ENCODE data around the gene RAD51AP1.

The RAD51AP1 gene

DNA sequence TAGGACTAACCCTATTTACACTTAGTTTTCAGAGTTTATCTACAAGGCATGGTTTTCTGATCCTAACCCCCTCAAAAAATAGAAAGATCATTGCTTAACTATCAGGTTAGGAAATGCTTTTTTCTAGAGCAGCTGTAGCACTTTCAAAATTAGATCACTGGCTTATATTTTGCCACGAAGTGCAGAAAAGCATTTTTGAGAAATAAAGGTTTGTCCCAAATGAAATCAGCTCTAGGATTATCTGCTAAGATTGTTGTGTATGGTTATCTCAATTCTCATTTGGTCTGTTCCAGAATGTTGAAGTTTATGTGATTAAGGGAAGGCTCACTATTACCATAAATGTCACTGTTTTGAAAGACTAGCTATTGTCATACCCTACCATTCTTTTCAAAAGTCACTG, 13.5 kb downstream of the RAD51AP1 start:
- no peak for DNase-seq

DNA sequence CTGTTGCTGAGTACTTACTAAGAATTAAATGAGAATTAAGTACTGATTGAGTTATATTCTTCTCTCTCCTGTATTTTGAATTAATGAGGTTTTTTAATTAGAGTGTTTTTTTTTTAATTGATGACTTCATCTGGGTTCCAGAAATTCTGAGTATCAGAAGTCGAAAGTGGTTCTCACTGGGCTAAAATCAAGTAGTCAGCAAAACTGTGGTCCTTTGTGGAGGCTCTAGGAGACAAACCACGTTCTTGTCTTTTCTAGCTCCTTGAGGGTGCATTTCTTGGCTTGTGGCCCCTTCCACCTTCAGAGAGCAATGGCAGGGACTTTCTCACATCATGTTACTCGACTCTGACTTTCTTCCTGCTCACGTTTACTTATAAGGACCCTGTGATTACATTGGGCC, 15.3 kb downstream of the RAD51AP1 start:
- no peak for DNase-seq

DNA sequence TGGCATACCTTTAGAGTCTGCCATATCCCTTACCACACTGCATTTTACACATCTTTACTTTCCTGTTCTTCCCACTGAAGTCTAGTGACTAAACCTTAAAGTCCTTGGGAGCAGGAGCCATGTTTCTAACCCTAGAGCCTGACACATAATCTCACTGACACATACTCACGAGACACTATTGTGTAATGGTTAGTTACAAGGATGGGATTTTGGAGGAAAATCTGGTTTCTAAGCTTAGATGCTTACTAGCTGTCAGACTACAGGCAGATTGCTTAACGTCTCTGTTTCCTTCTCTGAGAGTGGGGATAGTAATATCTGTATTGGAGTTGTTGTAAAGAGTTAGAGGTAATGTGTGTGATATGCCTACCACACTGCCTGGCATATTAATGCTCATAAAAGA, 17.1 kb downstream of the RAD51AP1 start:
- no peak for DNase-seq

DNA sequence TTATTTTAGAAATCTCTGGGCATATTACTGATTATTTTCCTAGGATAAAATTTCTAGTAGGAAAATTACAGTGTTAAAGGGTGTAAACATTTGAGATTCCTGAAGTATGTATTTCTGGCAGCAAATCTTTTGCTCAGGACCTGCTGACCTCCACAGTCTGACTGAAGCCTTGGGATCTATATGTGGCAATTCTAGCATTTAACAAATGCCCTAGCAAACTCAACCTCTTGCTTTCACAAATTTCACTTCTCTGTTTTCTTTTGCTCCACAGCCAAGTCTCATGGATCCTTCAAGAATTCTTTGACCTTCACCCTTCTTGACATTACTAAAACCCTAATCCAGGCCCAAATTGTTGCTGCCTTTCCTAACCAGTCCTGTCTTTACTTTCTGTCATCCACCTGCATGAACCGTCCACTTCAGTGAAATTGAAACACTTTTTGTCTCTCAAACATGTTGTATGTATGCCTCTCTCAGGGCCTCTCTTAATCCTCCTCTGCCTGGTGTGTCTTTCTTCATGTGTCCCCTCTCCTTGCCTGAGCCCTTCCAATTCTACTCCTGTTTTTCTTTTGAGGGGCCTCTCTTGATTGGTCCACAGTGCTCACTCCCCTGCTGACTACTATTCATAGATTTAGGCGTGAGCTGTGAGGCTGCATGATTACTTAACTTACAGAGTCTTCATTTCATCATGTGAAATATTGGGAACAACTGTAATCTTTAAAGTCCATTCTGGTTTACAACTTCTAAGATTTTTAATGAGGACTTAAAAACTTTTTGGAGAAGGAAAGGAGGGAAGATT, 18.2 kb downstream of the RAD51AP1 start:
- DNase-seq, result no peak

DNA sequence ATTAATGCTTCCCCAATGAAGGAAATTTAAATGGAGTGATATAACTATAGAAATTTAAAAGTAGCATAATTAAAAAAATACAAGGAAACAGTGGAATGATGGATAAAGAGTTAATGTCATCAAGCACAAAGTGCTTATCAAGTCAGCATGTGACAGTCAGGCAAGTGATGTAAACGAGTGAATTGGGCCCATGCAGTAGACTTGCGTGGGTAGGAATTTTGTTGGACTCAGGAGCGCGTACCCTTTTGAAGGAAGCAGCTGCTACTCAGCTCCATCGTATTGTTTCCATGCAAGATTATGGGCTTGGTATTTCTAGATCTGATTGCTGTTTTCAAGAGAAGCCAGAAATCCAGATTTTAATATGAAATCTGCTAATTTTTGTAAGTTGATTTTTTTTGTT, 18.9 kb downstream of the RAD51AP1 start:
- DNase-seq, result no peak

DNA sequence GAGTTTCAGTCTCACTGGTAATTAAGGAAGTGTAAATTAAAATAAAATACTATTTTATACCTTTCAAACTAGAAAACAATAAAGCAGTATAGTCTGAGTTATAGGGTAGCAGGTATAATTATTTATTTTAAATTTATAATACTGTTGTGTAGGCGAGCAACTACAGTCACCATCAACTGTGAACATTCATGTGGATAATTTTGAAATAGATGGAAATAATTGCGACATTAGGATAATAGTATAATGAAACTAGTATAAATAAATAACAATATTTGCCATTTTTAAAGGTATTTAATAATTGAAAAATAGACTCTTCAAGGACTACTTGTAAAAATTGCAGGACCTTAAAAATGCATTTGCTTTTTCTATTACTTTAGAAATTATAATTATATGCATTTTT, 19.5 kb downstream of the RAD51AP1 start:
- DNase-seq, result no peak

DNA sequence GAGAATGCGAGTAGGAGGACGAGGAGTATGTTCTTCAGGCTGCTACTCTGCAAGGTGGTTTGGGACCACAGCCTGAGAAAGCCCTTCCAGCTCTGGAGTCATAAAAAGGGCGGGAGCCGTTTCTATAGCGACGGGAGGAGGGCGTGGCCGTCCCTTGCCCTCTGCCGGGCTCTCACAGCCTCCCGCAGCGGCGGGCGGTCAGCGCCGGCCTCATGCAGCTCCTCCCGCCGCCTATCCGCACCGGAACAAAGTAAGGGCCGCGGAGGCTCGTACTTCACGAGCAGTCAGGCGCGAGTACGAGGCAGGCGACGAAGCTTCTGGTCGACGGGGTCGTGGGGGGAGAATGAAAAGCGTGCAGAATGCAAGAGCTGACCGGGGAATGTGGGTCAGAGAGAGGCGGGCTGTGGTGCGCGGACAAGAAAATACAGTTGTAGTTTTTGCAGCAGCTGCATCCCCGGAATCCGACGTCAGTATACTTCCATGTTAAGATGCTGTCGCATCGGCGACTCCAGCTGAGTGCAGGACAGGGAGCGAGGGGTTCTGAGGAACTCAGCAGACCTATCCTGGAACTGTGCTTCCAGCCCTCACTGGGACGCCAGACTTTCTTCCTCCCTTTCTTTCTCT, 23.5 kb downstream of the RAD51AP1 start, which contains the start of gene DYRK4:
TSS of gene DYRK4 (plus strand) at position 175 of the 624 bp plus-strand sequence. CDS start at position 213, 38 bp downstream.
- DNase-seq, result peak in 1 of 2 experiments; percentile 8

DNA sequence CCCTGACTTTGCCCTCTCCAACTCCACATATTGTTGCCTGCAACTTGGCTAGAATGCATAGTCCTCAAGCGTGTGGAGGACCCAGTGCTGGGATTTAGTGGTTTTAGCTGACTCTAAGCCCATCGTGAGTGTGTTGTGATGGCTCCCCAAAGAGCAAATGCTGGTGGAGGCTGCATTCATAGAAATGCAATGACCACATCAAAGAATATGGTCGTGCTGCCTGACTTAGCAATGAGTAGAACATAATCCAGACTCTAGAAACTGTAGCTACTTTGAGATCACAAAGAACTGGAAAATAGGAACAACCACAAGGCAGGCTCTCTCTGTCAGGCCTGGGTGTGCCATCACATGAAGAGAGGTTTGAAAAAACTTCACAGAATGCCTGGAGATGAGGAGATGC, 24.6 kb downstream of the RAD51AP1 start:
- no peak for DNase-seq

DNA sequence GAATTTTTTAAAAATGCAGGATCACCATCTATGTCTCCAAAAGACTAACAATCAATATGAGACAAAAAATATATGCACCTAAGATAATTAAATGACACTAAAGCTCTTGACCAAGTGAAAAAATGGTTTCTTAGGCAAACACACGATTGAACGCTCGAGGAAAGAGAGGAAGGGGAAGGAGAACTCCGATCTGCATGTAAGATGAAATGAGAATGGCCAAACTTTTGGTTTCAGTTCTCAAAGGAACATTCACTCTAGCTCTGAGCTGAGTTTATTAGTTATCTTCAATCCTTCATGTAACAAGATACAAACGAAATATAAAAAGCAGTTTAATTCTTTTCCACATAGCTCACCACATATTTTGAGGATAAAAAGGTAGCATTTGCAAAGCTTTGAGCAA, 26.1 kb downstream of the RAD51AP1 start:
- DNase-seq, result no peak

DNA sequence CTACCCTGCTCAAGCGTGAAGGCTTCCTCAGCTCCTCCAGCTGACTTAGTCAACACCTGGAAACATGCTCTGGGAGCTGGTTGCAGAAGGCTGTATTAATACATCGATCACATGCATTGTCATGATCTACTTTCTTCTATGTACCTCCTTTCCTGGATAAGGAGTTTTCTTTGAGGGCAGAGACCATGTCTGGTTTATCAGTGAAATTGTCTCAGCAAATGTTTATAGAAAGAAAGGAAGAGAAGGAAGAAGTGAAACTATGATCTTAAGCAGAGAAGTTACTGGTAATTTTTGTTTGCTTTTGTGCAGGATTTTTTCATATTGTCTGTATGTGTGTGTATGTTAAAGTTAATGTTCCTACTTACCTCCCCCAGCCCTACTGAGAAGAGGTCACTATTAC, 27.8 kb downstream of the RAD51AP1 start:
- DNase-seq, result no peak

DNA sequence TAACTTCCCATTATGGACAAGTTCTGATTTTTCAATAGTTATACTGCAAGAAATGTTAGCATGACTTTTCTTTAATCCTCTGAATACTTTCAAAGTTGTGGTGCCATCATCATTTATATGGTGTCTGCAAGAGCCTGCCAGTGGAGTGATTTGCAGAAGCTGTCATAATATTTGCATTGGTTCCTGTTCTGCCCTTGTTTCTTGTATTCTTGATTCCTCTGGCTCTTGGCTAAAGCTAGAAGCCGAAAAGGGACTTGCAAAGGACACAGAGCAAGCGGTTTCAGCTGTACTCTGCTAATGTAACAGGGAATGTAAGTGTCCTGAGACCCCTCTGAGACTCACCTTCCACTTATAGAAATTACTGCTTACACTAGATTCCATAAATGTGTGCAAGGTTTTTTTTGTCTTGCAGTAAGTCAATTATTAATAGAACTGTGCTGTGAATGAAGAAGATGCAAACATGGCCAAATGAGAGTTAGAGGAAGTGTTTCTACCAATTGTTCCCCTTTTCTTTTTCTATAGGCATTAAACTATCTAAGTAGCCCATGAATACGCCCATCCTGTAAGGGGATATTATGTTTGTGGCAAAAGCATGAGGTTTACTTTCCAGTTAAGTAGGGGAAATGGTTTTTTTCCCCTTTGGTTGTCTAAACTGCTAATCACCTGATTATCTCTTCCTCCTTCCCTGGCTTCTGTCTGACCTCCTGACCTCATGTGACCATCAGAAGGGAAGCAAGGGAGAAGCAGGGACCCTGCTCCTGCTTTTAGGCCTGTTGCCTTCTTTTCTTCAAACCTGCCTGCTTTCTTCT, 28.6 kb downstream of the RAD51AP1 start:
- DNase-seq, result no peak

DNA sequence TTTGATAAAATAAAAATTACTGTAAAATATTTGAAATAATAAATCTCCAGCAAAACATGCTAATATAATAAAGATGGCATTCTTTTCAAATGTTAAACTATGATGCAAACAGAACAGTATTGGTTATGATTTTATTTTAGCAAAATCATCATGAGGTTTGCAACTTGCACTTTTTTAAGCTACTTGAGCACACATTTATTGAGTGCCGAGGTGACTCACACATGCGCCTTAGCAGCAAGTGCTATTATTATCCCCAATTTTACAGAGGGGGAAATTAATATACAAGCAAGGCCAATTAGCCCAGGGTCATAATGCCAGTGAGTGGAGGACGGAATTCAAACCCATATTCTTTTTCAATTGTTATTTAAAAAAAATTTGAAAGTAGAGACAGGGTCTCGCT, 30.6 kb downstream of the RAD51AP1 start:
- DNase-seq, result no peak

DNA sequence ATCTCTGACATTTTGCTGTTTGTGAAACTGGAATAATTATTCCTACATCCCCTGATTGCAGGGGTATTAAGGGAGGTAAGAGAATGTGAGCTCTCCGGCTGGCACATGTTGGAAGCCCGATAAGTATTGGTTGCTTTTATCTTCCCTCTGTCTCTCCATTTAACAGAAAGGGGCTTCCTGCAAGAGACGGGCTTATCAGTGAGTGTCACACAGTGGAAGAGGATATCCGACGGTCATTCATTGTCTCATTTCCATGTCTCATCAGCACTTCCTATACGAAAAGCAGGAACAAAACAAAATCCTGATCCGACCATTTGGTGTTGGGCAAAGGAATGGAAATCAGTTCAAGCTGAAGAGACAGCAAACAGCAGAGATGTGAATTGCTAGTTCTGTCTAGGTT, 34.0 kb downstream of the RAD51AP1 start:
- DNase-seq, result no peak

DNA sequence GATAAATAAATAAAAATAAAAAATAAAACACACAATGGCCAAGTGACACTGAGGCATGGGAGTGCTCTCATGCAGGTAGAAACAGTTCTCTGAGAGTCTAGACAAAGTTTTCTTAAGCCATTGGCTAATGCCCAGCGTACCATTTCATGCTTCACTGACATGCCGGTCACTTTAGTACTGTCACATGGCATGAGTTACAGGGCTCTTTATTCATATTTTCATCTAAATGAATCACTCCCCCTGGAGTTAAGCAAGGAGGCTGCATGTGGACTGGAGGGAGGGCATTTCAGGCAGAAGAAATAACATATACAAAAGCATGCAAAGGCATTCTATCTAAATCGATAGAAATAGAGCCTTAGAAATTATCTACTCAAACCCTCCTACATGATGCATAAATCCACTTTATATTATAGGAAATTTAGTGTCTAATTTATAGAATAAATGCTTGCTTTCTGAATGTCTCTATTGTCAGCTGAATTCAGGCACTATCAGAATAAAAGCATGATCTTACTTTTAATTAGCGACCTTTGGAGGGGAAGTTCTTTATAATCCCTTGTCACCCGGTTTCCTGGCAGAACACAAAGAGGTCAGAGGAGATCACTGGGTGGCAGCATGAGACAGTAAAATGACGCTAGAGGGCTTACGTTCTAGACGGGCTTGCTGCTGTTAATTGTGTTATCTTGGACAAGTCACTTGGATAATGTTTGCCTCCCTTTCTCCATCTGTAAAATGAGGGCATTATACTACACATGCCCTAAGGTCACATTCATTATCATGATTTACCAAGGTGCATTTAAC, 40.8 kb downstream of the RAD51AP1 start:
- DNase-seq, result no peak

DNA sequence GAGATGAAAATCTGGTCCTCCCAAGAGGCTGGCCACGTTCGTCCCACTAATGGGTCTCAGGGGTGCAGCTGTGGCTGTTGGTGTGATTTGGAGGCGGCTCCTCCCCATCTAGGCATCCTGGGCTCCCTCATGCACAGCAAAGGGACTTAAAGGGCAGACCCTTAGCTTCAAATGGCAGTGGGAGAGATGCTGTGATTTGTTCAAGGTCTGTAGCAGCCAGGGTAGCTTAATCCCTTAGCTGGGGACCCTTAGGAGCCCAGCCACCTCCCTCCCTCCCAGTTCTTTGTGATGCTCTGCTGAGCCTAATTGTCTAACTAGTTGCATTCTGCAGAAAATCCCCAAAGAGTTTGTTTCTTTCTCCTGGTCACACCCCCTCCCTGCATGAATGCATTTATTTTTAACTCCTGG, 41.6 kb downstream of the RAD51AP1 start:
- no peak for DNase-seq

DNA sequence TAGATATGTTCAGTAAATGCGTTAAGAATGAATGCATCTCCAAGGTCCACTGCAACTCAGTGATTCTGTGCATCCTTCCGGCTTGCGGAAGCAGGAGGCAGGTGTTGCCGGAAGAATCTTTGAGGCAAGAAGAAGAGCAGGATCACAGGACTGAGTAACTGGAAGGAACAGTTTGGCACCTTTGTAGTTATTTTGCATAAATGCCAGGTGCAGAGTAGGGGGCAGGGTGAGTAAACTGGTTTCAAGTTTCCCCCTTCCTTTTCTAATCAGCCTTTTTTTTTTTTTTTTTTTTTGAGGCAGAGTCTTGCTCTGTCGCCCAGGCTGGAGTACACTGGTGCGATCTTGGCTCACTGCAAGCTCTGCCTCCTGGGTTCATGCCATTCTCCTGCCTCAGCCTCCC, 45.6 kb downstream of the RAD51AP1 start:
- no peak for DNase-seq

DNA sequence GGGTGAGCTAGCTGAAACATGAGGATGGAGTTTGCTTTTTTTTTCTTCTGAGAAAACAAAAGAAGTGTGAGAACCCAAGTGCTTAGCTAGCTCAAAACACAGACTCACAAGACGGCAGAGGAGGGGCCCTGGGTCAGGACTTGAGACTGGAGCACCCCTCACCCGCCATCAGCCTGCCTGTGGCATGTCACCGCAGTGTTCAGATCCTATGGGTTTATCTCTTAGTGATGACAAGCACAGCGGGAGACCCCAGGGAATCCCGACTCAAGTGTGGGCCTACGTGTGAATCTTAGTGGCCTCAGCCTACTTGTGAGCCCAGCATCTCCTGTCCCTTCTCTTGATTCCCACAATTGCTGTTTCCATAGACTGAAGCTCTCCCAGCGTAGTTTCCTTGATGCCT, 46.2 kb downstream of the RAD51AP1 start:
- DNase-seq, result no peak

DNA sequence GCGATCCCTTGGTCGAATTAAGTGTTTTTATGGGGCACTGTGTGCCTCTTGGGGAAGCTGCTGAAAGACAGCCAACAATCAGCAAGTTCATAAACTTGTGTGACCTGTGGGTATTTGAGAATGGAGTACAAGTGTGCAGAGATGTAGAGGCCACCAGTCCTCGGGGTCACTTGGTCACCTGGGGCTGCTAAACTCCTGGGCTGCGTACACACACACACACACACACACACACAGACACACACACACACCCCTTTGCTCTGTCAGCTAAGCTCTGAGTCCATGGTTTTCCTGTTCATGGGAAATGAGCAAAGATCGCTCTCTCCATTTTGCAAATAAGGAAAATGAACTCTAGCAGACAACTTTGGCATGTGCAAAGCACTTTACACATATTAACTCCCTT, 47.8 kb downstream of the RAD51AP1 start:
- no peak for DNase-seq

DNA sequence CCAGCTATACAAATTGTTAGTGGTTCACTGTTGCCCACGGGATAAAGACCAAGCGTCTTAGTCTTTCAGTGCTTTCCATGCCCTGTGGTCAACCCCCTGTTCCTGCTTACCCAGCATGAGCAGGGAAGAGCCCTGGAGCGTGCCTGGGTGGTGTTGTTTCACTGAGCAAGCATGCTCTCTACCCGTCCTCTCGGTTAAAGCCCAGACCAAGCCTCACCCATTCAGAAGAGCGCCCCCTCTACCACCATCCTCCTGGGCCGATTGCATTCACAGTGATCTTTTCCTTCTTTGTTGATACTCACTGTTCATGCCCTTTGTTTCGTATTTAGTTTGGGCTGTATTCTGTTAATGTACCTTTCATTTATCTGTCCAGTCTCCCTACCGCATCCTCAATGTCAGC, 48.4 kb downstream of the RAD51AP1 start:
- DNase-seq, result no peak

DNA sequence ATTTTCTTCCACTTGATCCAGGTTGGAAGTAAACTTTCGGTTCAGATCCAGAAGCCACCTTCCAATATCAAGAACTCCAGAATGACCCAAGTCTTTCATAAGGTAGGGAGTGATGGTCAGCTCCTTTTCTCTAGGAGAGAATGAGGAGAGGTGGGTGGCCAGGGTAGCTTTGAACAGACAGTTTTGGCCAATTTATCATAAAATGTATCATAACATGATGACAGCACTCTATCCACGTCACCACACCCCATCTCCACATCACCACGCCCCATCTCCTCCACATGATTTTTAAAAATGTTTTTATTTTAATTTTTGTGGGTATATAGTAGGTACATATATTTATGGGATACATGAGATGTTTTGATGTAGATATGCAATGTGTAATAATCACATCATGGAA, 50.2 kb downstream of the RAD51AP1 start:
- DNase-seq, result no peak

DNA sequence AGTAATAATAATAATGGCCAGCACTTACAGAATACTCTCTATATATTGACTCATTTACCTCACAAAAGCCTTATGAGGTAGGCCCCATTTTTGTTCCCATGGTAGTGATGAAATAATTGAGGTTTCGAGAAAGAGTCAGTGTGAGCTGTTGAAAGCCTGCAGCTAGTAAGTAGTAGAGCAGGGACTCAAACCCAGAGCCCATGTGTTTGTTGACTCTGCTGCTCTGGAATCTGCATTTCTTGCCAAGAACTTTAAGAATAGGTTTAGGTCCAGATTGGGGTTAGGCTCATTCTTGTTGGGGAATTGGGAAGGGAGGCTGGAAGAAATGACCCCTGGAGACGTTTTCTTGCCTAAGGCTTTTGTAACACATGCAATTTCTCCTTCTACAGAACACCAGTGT, 51.3 kb downstream of the RAD51AP1 start:
- DNase-seq, result no peak

DNA sequence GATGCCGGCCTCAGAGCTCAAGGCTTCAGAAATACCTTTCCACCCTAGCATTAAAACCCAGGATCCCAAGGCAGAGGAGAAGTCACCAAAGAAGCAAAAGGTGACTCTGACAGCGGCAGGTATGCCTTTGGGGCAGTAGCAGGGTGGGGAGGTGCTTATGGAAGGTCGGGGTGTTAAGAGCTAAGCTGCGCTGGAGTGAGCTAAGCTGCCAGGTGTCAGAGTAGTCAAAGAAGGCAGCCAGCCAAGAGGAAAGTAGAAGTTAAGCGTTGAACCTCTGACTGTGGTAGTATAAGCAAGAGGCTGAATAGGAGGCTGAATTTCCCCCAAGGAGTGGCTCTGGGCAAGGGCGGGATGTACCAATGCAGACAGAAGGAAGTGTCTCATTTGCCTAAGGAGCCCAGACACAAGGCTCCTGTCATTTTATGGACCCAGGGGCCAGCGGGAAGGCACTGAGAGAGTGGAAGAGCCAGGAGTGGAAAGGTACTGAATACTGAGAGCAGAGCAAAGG, 52.5 kb downstream of the RAD51AP1 start:
- no peak for DNase-seq

DNA sequence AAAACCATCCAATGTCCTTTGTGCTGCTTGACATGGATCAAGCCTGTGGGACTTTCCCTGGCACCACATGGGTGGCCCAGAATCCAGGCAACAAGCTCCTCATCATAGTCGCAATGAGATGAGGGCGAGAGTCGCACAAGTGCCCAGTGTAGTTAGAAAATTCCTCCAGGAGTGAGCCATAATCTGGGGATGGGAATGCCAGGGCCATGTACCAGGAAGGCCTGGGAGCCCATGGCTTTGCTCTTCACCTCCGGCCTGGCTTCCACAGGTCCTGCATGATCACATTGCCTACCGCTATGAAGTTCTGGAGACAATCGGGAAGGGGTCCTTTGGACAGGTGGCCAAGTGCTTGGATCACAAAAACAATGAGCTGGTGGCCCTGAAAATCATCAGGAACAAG, 57.2 kb downstream of the RAD51AP1 start:
- no peak for DNase-seq
